GM12878 (cell line): ENCODE data around the gene SF3B2. TPM values are rescaled to one million over a fixed set of nuclear protein-coding genes. Genes with fewer than 3 reads are reported as not detected.

Experiments used
- ATAC-seq: fragments of 200-7000 bp; cut with Tn5 transposase; 3 replicates; pipeline ENCODE4 v1.9.1; 2020; ENCODE audit warnings: mild to moderate bottlenecking, moderate library complexity
- BruUV-seq: library from RNA; stranded (reverse); fragments of 400-500 nt; replicated peaks from 2 replicates; lab custom pipeline; 2021; lab: Mats Ljungman, UMichigan
- CTCF ChIA-PET: fragments of 300-600 bp; sonication (Branson Sonifier 250); formaldehyde crosslinking; extraction: SDS; loops from one replicate; lab custom pipeline; 2021; ENCODE audit warnings: inconsistent platforms; lab: Yijun Ruan, JAX
- POLR2A ChIA-PET: fragments of 350-600 bp; formaldehyde crosslinking; extraction: SDS; loops from one replicate; lab custom pipeline; 2021; ENCODE audit warnings: inconsistent platforms; lab: Charles Lee
- RAD21 ChIA-PET: fragments of 300-600 bp; sonication (Branson Sonifier 250); formaldehyde crosslinking; loops from one replicate; lab custom pipeline; 2023; ENCODE audit warnings: antibody characterized with exemption; ENCODE audit not compliant: unreplicated experiment; lab: Charles Lee
- SMC1A ChIA-PET: fragments of 300-600 bp; sonication (Branson Sonifier 250); formaldehyde crosslinking; loops from one replicate; lab custom pipeline; 2023; ENCODE audit not compliant: unreplicated experiment, uncharacterized antibody; lab: Charles Lee
- DNase-seq: peaks from one replicate; pipeline ENCODE4 v3.0.0-alpha.2; 2011; ENCODE audit warnings: low read depth, low spot score
- FAIRE-seq: peaks from 3 replicates; lab custom pipeline; 2011; peaks lifted over from hg19 to GRCh38; lab: Jason Lieb, UNC
- H2AFZ ChIP-seq: 2 replicates; pipeline ENCODE4 v1.6.0; 2011; ENCODE audit warnings: low read depth, low read length, control low read depth; ENCODE audit not compliant: control insufficient read depth
- H3K27ac ChIP-seq: 2 replicates; pipeline ENCODE4 v1.5.1; 2011; ENCODE audit warnings: control low read depth; ENCODE audit not compliant: control insufficient read depth, insufficient read depth
- H3K27me3 ChIP-seq, 2 experiments: replicated peaks in 1 of 2; 2 replicates each; pipeline versions ENCODE4 v1.6.0 to v1.6.1; 2011; ENCODE audit warnings: low read length in 1 of 2; ENCODE audit not compliant: control insufficient read depth in 2 of 2, insufficient read depth in 2 of 2
- H3K36me3 ChIP-seq, 2 experiments: 2 replicates each; pipeline ENCODE4 v1.5.1; 2011; ENCODE audit warnings: low read length in 1 of 2; ENCODE audit not compliant: control insufficient read depth in 2 of 2, insufficient read depth in 2 of 2
- H3K4me1 ChIP-seq: 2 replicates; pipeline ENCODE4 v1.6.1; 2011; ENCODE audit warnings: mild to moderate bottlenecking, low read length, moderate library complexity, mixed read lengths; ENCODE audit not compliant: control insufficient read depth, insufficient read depth
- H3K4me2 ChIP-seq: 2 replicates; pipeline ENCODE4 v1.6.0; 2011; ENCODE audit warnings: control low read depth; ENCODE audit not compliant: control insufficient read depth, insufficient read depth
- H3K4me3 ChIP-seq: fragments of 200-600 bp; sonication (generic); 2 replicates; pipeline ENCODE4 v1.5.1; 2016
- H3K79me2 ChIP-seq: 2 replicates; pipeline ENCODE4 v1.6.0; 2011; ENCODE audit warnings: low read length; ENCODE audit not compliant: control insufficient read depth, insufficient read depth
- H3K9ac ChIP-seq: 2 replicates; pipeline ENCODE4 v1.8.0; 2011; ENCODE audit warnings: low read length, control low read depth, mixed read lengths; ENCODE audit not compliant: control insufficient read depth, insufficient read depth
- H3K9me3 ChIP-seq: replicated peaks from 3 replicates; pipeline ENCODE4 v1.5.1; 2011; ENCODE audit warnings: mild to moderate bottlenecking, low read length; ENCODE audit not compliant: control insufficient read depth, insufficient read depth
- H4K20me1 ChIP-seq: 2 replicates; pipeline ENCODE4 v1.6.0; 2011; ENCODE audit not compliant: control insufficient read depth, insufficient read depth
- FOXK2 ChIP-seq: fragments of 450-650 bp; IDR thresholded peaks from 2 replicates; pipeline ENCODE4 v1.6.1; 2017; ENCODE audit warnings: mild to moderate bottlenecking, moderate library complexity
- FOXM1 ChIP-seq: IDR thresholded peaks from 2 replicates; pipeline ENCODE4 v1.6.1; 2012; ENCODE audit warnings: low read depth, mild to moderate bottlenecking, inconsistent platforms, low read length, moderate library complexity
- LARP7 ChIP-seq: fragments of 450-650 bp; IDR thresholded peaks from 2 replicates; pipeline ENCODE4 v1.6.1; 2017; ENCODE audit warnings: mild to moderate bottlenecking
- STAT3 ChIP-seq: IDR thresholded peaks from 2 replicates; pipeline ENCODE4 v1.6.1; 2011; ENCODE audit warnings: low read depth, low read length, improper control_type of control experiment
- TCF7 ChIP-seq: IDR thresholded peaks from 2 replicates; pipeline ENCODE4 v1.6.1; 2014; ENCODE audit warnings: antibody characterized with exemption, borderline replicate concordance
- YBX1 ChIP-seq: fragments of 450-650 bp; IDR thresholded peaks from 2 replicates; pipeline ENCODE4 v1.6.1; 2016; ENCODE audit warnings: antibody characterized with exemption
- ZNF687 ChIP-seq: fragments of 450-650 bp; IDR thresholded peaks from 2 replicates; pipeline ENCODE4 v1.6.1; 2017; ENCODE audit warnings: mild to moderate bottlenecking, moderate library complexity
- ZZZ3 ChIP-seq: IDR thresholded peaks from 2 replicates; pipeline ENCODE4 v1.6.1; 2011; ENCODE audit warnings: low read depth; ENCODE audit not compliant: control insufficient read depth, insufficient read length
- WGBS: methylation state at CpG from one replicate; pipeline ENCODE4 v1.1.6; 2016; ENCODE audit warnings: low lambda C conversion rate; ENCODE audit not compliant: insufficient replicate concordance, insufficient coverage; ENCODE audit errors: missing lambda C conversion rate; 5-methylcytosine and 5-hydroxymethylcytosine counted together
- in situ Hi-C: fragments of 300-500 bp; cut with MboI; formaldehyde crosslinking; loops from 9 replicates; pipeline ENCODE4 v1.14.3; 2018; ENCODE audit warnings: mixed read lengths
- intact Hi-C: fragments of 100-400 bp; cut with micrococcal nuclease; formaldehyde crosslinking; loops from one replicate; pipeline ENCODE4 v1.14.2; 2022; ENCODE audit not compliant: unreplicated experiment
- polyA plus RNA-seq, 11 experiments: library from polyadenylated mRNA; depleted of rRNA in 4 of 11; unstranded in 6 of 11; stranded (reverse) in 5 of 11; fragments of >200 nt; fragmentation: Nextera tagmentation in 4 of 11; fragmentation: Illumina TruSeq in 1 of 11; extraction: Ambion mirVana in 4 of 11; extraction: Trizol in 1 of 11; gene quantifications; 1 replicate in 1 of 11; 2 replicates in 10 of 11; pipeline versions ENCODE4 v1.2.1 to v1.2.3, GENCODE V29; 2011 to 2016; ENCODE audit warnings: inconsistent platforms in 2 of 11, missing spikeins in 2 of 11, low read depth in 1 of 11
- total RNA-seq, 4 experiments: library from RNA; depleted of rRNA in 3 of 4; stranded (reverse); fragments of >200 nt in 3 of 4; fragmentation: Illumina TruSeq in 1 of 4; extraction: Trizol in 1 of 4; gene quantifications; 2 replicates each; pipeline versions ENCODE4 v1.2.1 to v1.2.3, GENCODE V29; 2013 to 2021

The SF3B2 gene
- total and polyA plus RNA-seq, 10 of the 15 experiments (the other 5 are each of a cell fraction or from before 2014, with no cell fraction given): 56.3 to 245 (median 144) TPM

GRCh38 chr11:66011239-66011784 lies 40.9 kb upstream of the SF3B2 start:
- ChIA-PET RAD21 (no interaction called here), POLR2A (interaction anchor here (0.6 to 0.7 kb wide), 2 partner anchors 17 to 57 kb away, joined by 3 to 10 read pairs; no protein-coding TSS in a partner anchor), SMC1A (no interaction called here), CTCF (interaction anchor here (0.8 kb wide), 2 partner anchors 11 to 247 kb away, joined by 3 to 4 read pairs; no protein-coding TSS in a partner anchor)
- DNase-seq (no peak), FAIRE-seq (no peak), ATAC-seq (no peak; the same call in 2 of the 3 replicates)
- Histone ChIP-seq H3K36me3 (no peaks in the 10 kb centered on the region), H2AFZ (no peak overlapping the region), H3K4me1 (no peaks in the 10 kb centered on the region), H3K9me3 (no peaks in the 10 kb centered on the region), H3K79me2 (no peaks in the 10 kb centered on the region), H3K9ac (no peak overlapping the region), H3K4me3 (no peak overlapping the region), H3K4me2 (no peak overlapping the region), H4K20me1 (no peaks in the 10 kb centered on the region)
- in situ Hi-C loops: no loop called here
- intact Hi-C loops: no loop called here
- no TSS peak for BruUV-seq
- TF ChIP-seq ZNF687: no peak
- TF ChIP-seq TCF7: no peak
- TF ChIP-seq LARP7: no peak
- no peak for TF ChIP-seq STAT3
- no peak for TF ChIP-seq ZZZ3
- TF ChIP-seq FOXK2: no peak
- TF ChIP-seq YBX1: no peak
- no peak for TF ChIP-seq FOXM1
- TF ChIP-seq, all 136 proteins: peak for 0
- Histone ChIP-seq H3K27me3 (peaks cover 3 to 7% of the 10 kb centered on the region in 2 experiments), H3K27ac (no peak overlapping the region)
- WGBS: 57% methylated on average over 11 of the region's 14 CpGs
